H1 (cell line): ENCODE data around the gene RGS21.

Experiments
- CTCF ChIP-seq, 3 experiments: IDR thresholded peaks; 1 replicate in 2 of 3; 2 replicates in 1 of 3; pipeline versions ENCODE4 v1.5.1 to v1.6.1; 2011; ENCODE audit warnings: low read length in 3 of 3, mild to moderate bottlenecking in 3 of 3, inconsistent platforms in 2 of 3, low read depth in 1 of 3, moderate library complexity in 1 of 3; ENCODE audit not compliant: insufficient read depth in 1 of 3; ENCODE audit errors: control extremely low read depth in 1 of 3
- NANOG ChIP-seq: IDR thresholded peaks from 2 replicates; pipeline ENCODE4 v1.6.1; 2011; ENCODE audit warnings: low read length, low read depth, mild to moderate bottlenecking, inconsistent platforms; ENCODE audit not compliant: insufficient read depth, poor library complexity, severe bottlenecking
- TCF12 ChIP-seq: IDR thresholded peaks from 2 replicates; pipeline ENCODE4 v1.6.1; 2011; ENCODE audit warnings: low read depth, mild to moderate bottlenecking, low read length
- ZNF274 ChIP-seq: IDR thresholded peaks from 2 replicates; pipeline ENCODE4 v1.7.0; 2012; ENCODE audit warnings: low read length, borderline replicate concordance; ENCODE audit errors: extremely low read depth

- TF ChIP-seq CTCF (IDR thresholded peaks at IDR 0.05; ENCODE audit: control extremely low read depth in 1 of 3, insufficient read depth in 1 of 3, low read depth in 1 of 3, low read length in 3 of 3), result no peak
- TF ChIP-seq ZNF274, result no peak
- no peak for TF ChIP-seq NANOG
- TF ChIP-seq TCF12, result no peak
Measured at GRCh38 chr1:192386051-192386650, 69.4 kb downstream of the RGS21 start.
